HG03457 (cell line): ENCODE data around the gene TMEM170A.

Experiments
- ATAC-seq: cut with Tn5 transposase; IDR thresholded peaks from one replicate; pipeline ENCODE4 v1.9.1; 2021; ENCODE audit warnings: moderate number of reproducible peaks; ENCODE audit not compliant: unreplicated experiment

The TMEM170A gene

GRCh38 chr16:75482434-75483205 is 18.1 kb upstream of the TMEM170A start:
- ATAC-seq: no peak

- ATAC-seq: no peak
Observed at GRCh38 chr16:75481475-75481874, 17.0 kb upstream of the TMEM170A start.

DNA sequence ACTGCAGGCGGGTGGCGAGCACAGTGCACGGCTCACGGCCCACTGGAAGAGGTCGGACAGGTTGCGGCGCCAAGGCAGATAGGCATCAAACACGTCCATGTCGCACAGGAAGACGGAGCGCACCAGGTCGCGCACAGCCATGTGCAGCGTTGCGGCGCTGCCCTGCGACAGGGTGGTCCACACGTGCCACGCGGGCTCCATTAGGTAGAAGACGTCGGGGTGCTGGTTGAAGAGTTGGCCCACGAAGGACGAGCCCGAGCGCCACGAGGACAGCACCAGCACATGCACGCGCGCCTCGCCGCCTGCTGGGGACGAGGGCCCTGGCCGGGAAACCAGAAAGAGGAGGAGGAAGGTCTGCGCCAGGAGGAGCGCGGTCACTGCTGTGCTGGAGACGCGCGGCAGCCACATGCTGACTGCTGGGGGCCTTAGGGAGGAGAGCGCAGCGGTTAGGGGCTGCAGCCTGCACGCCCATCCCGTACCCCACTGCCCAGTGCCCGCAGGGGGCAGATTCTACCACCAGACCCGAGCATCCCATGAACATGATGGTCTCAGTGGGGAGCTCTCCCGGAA is 15.0 kb upstream of the TMEM170A start:
- ATAC-seq: no peak

- ATAC-seq: no peak
Observed at GRCh38 chr16:75478480-75479345, 14.2 kb upstream of the TMEM170A start.

DNA sequence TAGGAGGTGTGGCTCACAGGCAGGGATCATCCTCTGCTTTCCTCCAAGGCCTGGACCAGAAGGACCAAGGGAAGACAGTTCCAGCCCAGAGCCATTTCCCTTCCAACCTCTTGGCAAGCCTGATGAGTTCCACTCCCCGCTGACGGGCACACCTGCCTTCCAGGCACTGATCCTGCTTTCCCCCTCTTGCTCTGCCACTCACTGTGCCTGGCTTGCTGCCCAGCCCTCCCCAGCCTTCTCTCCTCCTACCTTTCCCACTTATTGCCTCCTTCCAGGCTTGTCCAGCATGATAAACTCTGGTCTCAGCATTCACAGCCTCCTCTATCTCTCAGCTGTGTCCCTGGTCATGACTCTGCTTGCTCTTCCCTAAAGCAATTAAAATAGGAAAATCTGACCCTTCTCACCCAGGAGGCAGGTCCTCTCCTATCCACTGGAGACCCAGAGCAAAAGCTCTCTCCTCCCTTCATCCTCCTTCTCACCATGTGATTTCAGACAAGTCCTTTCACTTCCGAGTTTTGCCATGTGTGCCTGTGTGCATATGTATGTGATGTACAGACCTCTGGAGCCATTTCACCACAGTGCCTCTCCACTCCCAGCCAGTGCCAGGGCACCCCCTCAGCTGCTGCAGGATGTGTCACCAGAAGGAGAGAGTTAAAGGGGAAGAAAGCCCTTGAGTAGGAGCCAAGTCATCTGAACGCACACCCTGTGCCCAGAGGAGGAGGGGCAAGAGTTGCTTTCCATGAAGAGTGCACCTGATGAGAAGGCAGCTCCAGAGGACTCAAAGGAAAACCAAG is 13.4 kb upstream of the TMEM170A start:
- no peak for ATAC-seq

DNA sequence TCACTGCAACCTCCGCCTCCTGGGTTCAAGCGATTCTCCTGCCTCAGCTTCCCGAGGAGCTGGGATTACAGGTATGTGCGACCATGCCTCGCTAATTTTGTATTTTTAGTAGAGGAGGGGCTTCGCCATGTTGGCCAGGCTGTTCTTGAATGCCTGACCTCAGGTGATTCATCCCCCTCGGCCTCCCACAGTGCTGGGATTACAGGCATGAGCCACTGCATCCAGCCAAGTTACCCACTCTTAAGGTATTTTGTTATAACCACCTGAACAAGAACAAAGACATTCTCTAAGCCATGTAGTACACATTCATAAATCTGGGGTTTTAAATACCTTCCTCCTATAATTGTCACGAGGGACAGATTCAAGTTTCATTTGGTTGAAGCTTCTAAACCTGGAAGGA is 12.3 kb upstream of the TMEM170A start:
- ATAC-seq: no peak

- ATAC-seq: no peak
Observed at GRCh38 chr16:75475420-75475847, 10.9 kb upstream of the TMEM170A start.

DNA sequence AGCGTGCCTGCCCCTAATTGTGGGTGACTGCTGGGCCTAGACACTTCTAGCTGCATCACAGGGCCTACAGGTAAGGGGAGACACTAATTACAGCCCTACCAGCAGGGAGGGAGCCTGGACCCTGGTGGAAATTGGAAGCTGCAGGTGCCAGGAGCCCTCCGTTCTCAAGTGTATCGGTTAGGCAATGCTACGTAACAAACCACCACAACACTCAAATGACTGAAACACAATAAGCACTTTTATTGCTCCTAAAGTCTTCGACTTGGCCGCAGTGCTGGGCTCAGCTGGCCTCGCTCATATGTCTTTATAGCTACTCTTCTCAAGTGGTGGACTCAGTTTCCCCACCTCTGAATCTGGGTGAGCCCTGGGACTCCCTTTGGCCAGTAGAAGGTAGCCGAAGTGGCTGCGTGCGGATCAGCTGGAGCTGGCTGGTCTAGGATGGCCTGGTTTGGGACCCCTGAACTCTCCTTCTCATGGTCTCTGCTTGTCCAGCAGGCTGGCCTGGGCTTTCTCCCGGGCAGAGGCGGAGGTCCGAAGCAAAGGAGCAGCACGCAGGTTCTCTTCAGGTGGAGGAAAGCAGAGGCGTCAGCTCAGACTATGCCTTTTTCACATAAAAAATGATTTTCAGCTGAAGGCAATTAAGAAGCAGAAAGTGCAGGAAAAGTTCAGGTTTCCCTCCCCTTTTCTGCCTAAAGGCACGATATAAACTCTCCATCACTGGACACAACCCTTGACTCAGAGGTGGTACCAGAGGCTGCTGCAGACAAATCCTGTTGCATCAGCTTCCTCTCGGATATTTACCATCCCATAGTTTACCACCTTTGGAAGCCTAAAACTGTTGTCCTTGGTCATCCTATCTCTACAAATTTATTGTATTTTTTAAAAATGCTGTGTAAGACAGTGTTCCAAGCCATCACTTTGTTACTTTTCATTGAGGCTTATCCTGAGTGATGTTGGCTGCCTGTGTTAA is 8.7 kb upstream of the TMEM170A start:
- ATAC-seq: no peak

GRCh38 chr16:75471723-75472633 is 7.5 kb upstream of the TMEM170A start:
- ATAC-seq: peak; percentile 72

DNA sequence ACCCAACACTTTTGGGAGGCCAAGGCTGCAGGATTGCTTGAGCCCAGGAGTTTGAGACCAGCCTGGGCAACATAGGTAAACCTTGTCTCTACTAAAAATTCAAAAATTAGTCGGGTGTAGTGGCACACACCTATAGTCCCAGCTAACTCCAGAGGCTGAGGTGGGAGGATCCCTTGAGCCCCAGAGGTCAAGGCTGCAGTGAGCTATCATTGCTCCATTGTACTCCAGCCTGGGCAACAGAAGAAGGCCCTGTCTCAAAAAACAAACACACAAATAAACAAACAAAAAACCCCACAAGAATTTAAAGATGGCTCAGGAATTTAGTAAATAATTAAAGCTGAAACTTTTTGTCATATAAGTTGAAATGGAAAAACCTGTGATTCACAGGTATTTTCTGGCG is 2.3 kb upstream of the TMEM170A start:
- no peak for ATAC-seq

GRCh38 chr16:75463389-75464121 is 934 bp downstream of the TMEM170A start:
- peak; percentile 3 for ATAC-seq

- no peak for ATAC-seq
Observed at GRCh38 chr16:75462806-75463205, 1.7 kb downstream of the TMEM170A start.

- ATAC-seq: no peak
Observed at GRCh38 chr16:75461575-75461974, 2.9 kb downstream of the TMEM170A start.

GRCh38 chr16:75460446-75460845 is 4.0 kb downstream of the TMEM170A start:
- ATAC-seq: no peak

DNA sequence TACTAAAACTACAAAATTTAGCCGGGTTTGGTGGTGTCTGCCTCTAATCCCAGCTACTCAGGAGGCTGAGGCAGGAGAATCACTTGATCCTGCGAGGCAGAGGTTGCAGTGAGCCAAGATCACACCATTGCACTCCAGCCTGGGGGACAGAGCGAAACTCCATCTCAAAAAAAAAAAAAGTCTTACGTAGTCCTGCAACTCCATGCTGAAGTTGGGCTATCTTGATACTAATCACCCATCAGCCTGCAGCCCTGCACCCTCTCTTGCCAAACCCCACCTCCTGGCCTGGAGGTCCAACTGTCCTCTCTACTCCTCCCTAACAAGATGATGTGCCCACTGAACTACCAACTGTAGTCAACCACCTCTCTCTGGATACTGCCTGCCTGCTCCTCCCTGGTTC is 4.8 kb downstream of the TMEM170A start:
- ATAC-seq: no peak

DNA sequence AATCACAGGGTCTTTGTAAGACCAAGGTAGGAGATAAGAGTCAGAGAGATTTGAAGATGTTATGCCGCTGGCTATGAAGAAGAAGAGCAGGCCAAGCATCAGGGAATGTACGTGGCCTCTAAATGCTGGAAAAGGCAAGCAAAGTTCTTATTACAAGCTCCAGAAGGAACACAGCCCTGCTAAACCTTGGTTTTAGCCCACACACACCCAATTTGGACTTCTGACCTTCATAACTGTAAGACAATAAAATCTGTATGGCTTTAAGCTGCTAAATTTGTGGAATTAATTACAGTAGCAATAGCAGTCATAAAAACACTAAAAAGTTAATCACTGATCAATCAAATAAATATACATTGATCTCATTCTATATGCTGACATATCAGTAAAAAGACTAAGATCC is 6.0 kb downstream of the TMEM170A start:
- ATAC-seq: no peak

GRCh38 chr16:75458029-75458428 is 6.5 kb downstream of the TMEM170A start:
- ATAC-seq: no peak

GRCh38 chr16:75457485-75458021 is 6.9 kb downstream of the TMEM170A start:
- ATAC-seq: no peak
